BLaER1 treated with 17β-estradiol and CSF1 and Interleukin-3, amounts not matched to agents 10 nM and 100 nM (cell line): ENCODE results near the gene CTNNA3.

Experiments
- H3K27ac ChIP-seq, 11 experiments: shearing (Covaris generic); formaldehyde crosslinking; 2 replicates each; pipeline ENCODE4 v1.8.1; 2022
- H3K27me3 ChIP-seq, 11 experiments: shearing (Covaris generic); formaldehyde crosslinking; 2 replicates each; pipeline ENCODE4 v1.8.1; 2022
- H3K36me3 ChIP-seq, 11 experiments: shearing (Covaris generic); formaldehyde crosslinking; 2 replicates each; pipeline ENCODE4 v1.8.1; 2022
- H3K4me1 ChIP-seq, 10 experiments: shearing (Covaris generic); formaldehyde crosslinking; 2 replicates each; pipeline ENCODE4 v1.8.1; 2022
- H3K4me2 ChIP-seq, 11 experiments: shearing (Covaris generic); formaldehyde crosslinking; 2 replicates each; pipeline ENCODE4 v1.8.1; 2022
- H3K4me3 ChIP-seq, 10 experiments: shearing (Covaris generic); formaldehyde crosslinking; 2 replicates each; pipeline ENCODE4 v1.8.1; 2022
- H3K9ac ChIP-seq, 11 experiments: shearing (Covaris generic); formaldehyde crosslinking; 2 replicates each; pipeline ENCODE4 v1.8.1; 2022
- H3K9me3 ChIP-seq, 11 experiments: shearing (Covaris generic); formaldehyde crosslinking; replicated peaks in 1 of 11; 2 replicates each; pipeline ENCODE4 v1.8.1; 2022
- H4K20me1 ChIP-seq, 11 experiments: shearing (Covaris generic); formaldehyde crosslinking; 2 replicates each; pipeline ENCODE4 v1.8.1; 2022
- Cebpa-rat ChIP-seq, 11 experiments: shearing (Covaris generic); IDR thresholded peaks; 2 replicates each; pipeline ENCODE4 v1.8.1; 2022

CTNNA3 gene

GRCh38 chr10:66990143-66990830 lies 705.7 kb downstream of the CTNNA3 start:
- no peak overlapping the region for H3K9ac ChIP-seq
- no peaks in the 10 kb centered on the region for H3K4me1 ChIP-seq
- no peaks in the 10 kb centered on the region for H3K9me3 ChIP-seq
- no peak overlapping the region for H3K4me2 ChIP-seq
- no peak for TF ChIP-seq Cebpa-rat (IDR thresholded peaks at IDR 0.05)
- no peaks in the 10 kb centered on the region for H3K36me3 ChIP-seq
- H3K27me3 ChIP-seq = no peaks in the 10 kb centered on the region
- no peak overlapping the region for H3K27ac ChIP-seq
- no peak overlapping the region for H3K4me3 ChIP-seq
- H4K20me1 ChIP-seq = no peaks in the 10 kb centered on the region

- Histone ChIP-seq H3K4me2 (no peak overlapping the region), H3K4me1 (peaks cover 0 to 12% (median 0%) of the 10 kb centered on the region in 10 experiments; a peak in 1 of 20 replicates), H3K27me3 (no peaks in the 10 kb centered on the region), H3K27ac (no peak overlapping the region), H3K9me3 (no peaks in the 10 kb centered on the region), H4K20me1 (no peaks in the 10 kb centered on the region), H3K36me3 (no peaks in the 10 kb centered on the region), H3K4me3 (no peak overlapping the region), H3K9ac (no peak overlapping the region)
- no peak for TF ChIP-seq Cebpa-rat (IDR thresholded peaks at IDR 0.05)
These were observed 712.5 kb downstream of the CTNNA3 start for GRCh38 chr10:66983475-66983818.

GRCh38 chr10:66982792-66983474 lies 713.1 kb downstream of the CTNNA3 start:
- no peak overlapping the region for H3K9ac ChIP-seq
- H3K4me3 ChIP-seq = no peak overlapping the region
- peaks cover 0 to 12% (median 0%) of the 10 kb centered on the region in 10 experiments; a peak in 1 of 20 replicates for H3K4me1 ChIP-seq
- TF ChIP-seq Cebpa-rat (IDR thresholded peaks at IDR 0.05) = no peak
- no peak overlapping the region for H3K27ac ChIP-seq
- H3K27me3 ChIP-seq = no peaks in the 10 kb centered on the region
- H4K20me1 ChIP-seq = no peaks in the 10 kb centered on the region
- no peaks in the 10 kb centered on the region for H3K9me3 ChIP-seq
- no peak overlapping the region for H3K4me2 ChIP-seq
- no peaks in the 10 kb centered on the region for H3K36me3 ChIP-seq

GRCh38 chr10:66982053-66982420 lies 714.0 kb downstream of the CTNNA3 start:
- H3K36me3 ChIP-seq = no peaks in the 10 kb centered on the region
- H3K27ac ChIP-seq = no peak overlapping the region
- H3K27me3 ChIP-seq = no peaks in the 10 kb centered on the region
- H3K4me1 ChIP-seq = peaks cover 0 to 12% (median 0%) of the 10 kb centered on the region in 10 experiments; a peak in 1 of 20 replicates
- H3K9me3 ChIP-seq = no peaks in the 10 kb centered on the region
- H3K4me2 ChIP-seq = no peak overlapping the region
- no peaks in the 10 kb centered on the region for H4K20me1 ChIP-seq
- no peak overlapping the region for H3K9ac ChIP-seq
- no peak overlapping the region for H3K4me3 ChIP-seq
- no peak for TF ChIP-seq Cebpa-rat (IDR thresholded peaks at IDR 0.05)

- Histone ChIP-seq H4K20me1 (no peaks in the 10 kb centered on the region), H3K27me3 (no peaks in the 10 kb centered on the region), H3K4me2 (no peak overlapping the region), H3K9me3 (no peaks in the 10 kb centered on the region), H3K9ac (no peak overlapping the region), H3K27ac (no peak overlapping the region), H3K36me3 (no peaks in the 10 kb centered on the region), H3K4me3 (no peak overlapping the region), H3K4me1 (peaks cover 0 to 12% (median 0%) of the 10 kb centered on the region in 10 experiments; a peak in 1 of 20 replicates)
- no peak for TF ChIP-seq Cebpa-rat (IDR thresholded peaks at IDR 0.05)
These were observed 714.5 kb downstream of the CTNNA3 start for GRCh38 chr10:66981361-66982052.

GRCh38 chr10:66980246-66980815 lies 715.7 kb downstream of the CTNNA3 start:
- H3K4me3 ChIP-seq = no peak overlapping the region
- H3K36me3 ChIP-seq = no peaks in the 10 kb centered on the region
- no peaks in the 10 kb centered on the region for H3K27me3 ChIP-seq
- no peak overlapping the region for H3K27ac ChIP-seq
- H3K4me1 ChIP-seq = peaks cover 0 to 12% (median 0%) of the 10 kb centered on the region in 10 experiments; a peak in 1 of 20 replicates
- no peaks in the 10 kb centered on the region for H4K20me1 ChIP-seq
- TF ChIP-seq Cebpa-rat (IDR thresholded peaks at IDR 0.05) = no peak
- no peak overlapping the region; a peak in 1 of 22 replicates for H3K4me2 ChIP-seq
- H3K9ac ChIP-seq = no peak overlapping the region
- H3K9me3 ChIP-seq = no peaks in the 10 kb centered on the region

GRCh38 chr10:66964946-66965345 lies 731.0 kb downstream of the CTNNA3 start:
- no peak for TF ChIP-seq Cebpa-rat (IDR thresholded peaks at IDR 0.05)
- Histone ChIP-seq H3K27ac (no peak overlapping the region), H3K4me2 (no peak overlapping the region)

GRCh38 chr10:66958466-66958865 lies 737.5 kb downstream of the CTNNA3 start:
- Histone ChIP-seq H3K9ac (no peak overlapping the region), H3K4me3 (no peak overlapping the region), H3K4me2 (no peak overlapping the region), H4K20me1 (no peaks in the 10 kb centered on the region), H3K4me1 (no peaks in the 10 kb centered on the region), H3K9me3 (no peaks in the 10 kb centered on the region), H3K27me3 (no peaks in the 10 kb centered on the region), H3K27ac (no peak overlapping the region), H3K36me3 (no peaks in the 10 kb centered on the region)
- TF ChIP-seq Cebpa-rat (IDR thresholded peaks at IDR 0.05) = no peak

More at GRCh38 chr10:66964946-66965345, 731.0 kb downstream of the CTNNA3 start:
- H3K36me3 ChIP-seq = no peaks in the 10 kb centered on the region
- H3K9ac ChIP-seq = no peak overlapping the region
- no peaks in the 10 kb centered on the region for H3K27me3 ChIP-seq
- H3K9me3 ChIP-seq = no peaks in the 10 kb centered on the region
- no peaks in the 10 kb centered on the region for H3K4me1 ChIP-seq
- H4K20me1 ChIP-seq = no peaks in the 10 kb centered on the region
- H3K4me3 ChIP-seq = no peak overlapping the region

GRCh38 chr10:66951896-66952295 lies 744.1 kb downstream of the CTNNA3 start:
- Histone ChIP-seq H3K4me3 (no peak overlapping the region), H3K36me3 (no peaks in the 10 kb centered on the region), H4K20me1 (no peaks in the 10 kb centered on the region), H3K4me1 (no peaks in the 10 kb centered on the region), H3K9ac (no peak overlapping the region), H3K4me2 (no peak overlapping the region), H3K27ac (no peak overlapping the region), H3K9me3 (no peaks in the 10 kb centered on the region), H3K27me3 (no peaks in the 10 kb centered on the region)
- TF ChIP-seq Cebpa-rat (IDR thresholded peaks at IDR 0.05) = no peak
